ENCODE results near the gene IKBKG. TPM values are rescaled to one million over a fixed set of nuclear protein-coding genes. Genes with fewer than 3 reads are reported as not detected.

IKBKG gene
- total and polyA plus RNA-seq, 2 of the 8 experiments (the other 6 are each of a cell fraction or from before 2014, with no cell fraction given) = 17.5 to 18.1 TPM

GRCh38 chrX:154598656-154599055, 51.2 kb downstream of the IKBKG start (continued):
- TF ChIP-seq KDM5A (IDR thresholded peaks at IDR 0.05; ENCODE audit: low read length) (no peak), CBX8 (IDR thresholded peaks at IDR 0.05; ENCODE audit: borderline replicate concordance, low read depth, low read length) (no peak)

Data from H1 (cell line).